HepG2 (cell line): ENCODE measurements around the gene ITPRIPL1. TPM values are rescaled to one million over a fixed set of nuclear protein-coding genes. Genes with fewer than 3 reads are reported as not detected.

Experiments used
- GTF3A ChIP-seq: sonication (generic); formaldehyde crosslinking; conservative IDR thresholded peaks from 2 replicates; pipeline ENCODE4 v1.4.0; 2020; ENCODE audit warnings: mild to moderate bottlenecking, missing genetic modification reagents
- U2AF1 ChIP-seq: fragments of 200-400 bp; formaldehyde crosslinking; optimal IDR thresholded peaks from 2 replicates; pipeline ENCODE3; 2017; ENCODE audit warnings: mild to moderate bottlenecking, low read depth, low read length
- ZNF121 ChIP-seq: sonication (generic); formaldehyde crosslinking; IDR thresholded peaks from 2 replicates; pipeline ENCODE4 v1.5.0; 2020; ENCODE audit warnings: mild to moderate bottlenecking, missing genetic modification reagents
- ZNF431 ChIP-seq: sonication (generic); formaldehyde crosslinking; IDR thresholded peaks from 2 replicates; pipeline ENCODE4 v1.9.0; 2022; ENCODE audit warnings: missing genetic modification reagents, low read depth, mild to moderate bottlenecking, borderline replicate concordance
- polyA plus RNA-seq, 8 experiments: library from polyadenylated mRNA; depleted of rRNA in 3 of 8; stranded (reverse) in 7 of 8; unstranded in 1 of 8; fragments of >200 nt; fragmentation: Illumina TruSeq in 4 of 8; extraction: Trizol in 4 of 8; gene quantifications; 2 replicates each; pipeline versions ENCODE4 v1.2.1 to v1.2.3, GENCODE V29; 2011 to 2016; ENCODE audit warnings: low read depth in 4 of 8, missing spikeins in 1 of 8, mixed read lengths in 1 of 8; ENCODE audit not compliant: insufficient read depth in 1 of 8
- total RNA-seq, 5 experiments: library from RNA; depleted of rRNA; stranded (reverse); fragments of >200 nt; fragmentation: Illumina TruSeq; extraction: Trizol; gene quantifications; 2 replicates each; pipeline ENCODE4 v1.2.3, GENCODE V29; 2016; ENCODE audit warnings: low read depth in 1 of 5
- TF ChIP-seq, protein P1 (sequence below), 2 experiments: fragments of 450-650 bp in 1 of 2; sonication (generic) in 1 of 2; formaldehyde crosslinking in 1 of 2; IDR thresholded peaks; 2 replicates each; pipeline versions ENCODE4 v1.6.1 to v1.8.0; 2016 to 2022; ENCODE audit warnings: antibody characterized with exemption in 1 of 2, mild to moderate bottlenecking in 1 of 2, missing genetic modification reagents in 1 of 2
- TF ChIP-seq, protein P2 (sequence below): sonication (generic); formaldehyde crosslinking; IDR thresholded peaks from 2 replicates; pipeline ENCODE4 v1.5.0; 2020; ENCODE audit warnings: mild to moderate bottlenecking, missing genetic modification reagents
- TF ChIP-seq, protein P3 (sequence below): sonication (generic); formaldehyde crosslinking; IDR thresholded peaks from 2 replicates; pipeline ENCODE4 v1.8.0; 2022; ENCODE audit warnings: mild to moderate bottlenecking, missing genetic modification reagents, borderline replicate concordance
- TF ChIP-seq, protein P4 (sequence below): sonication (generic); formaldehyde crosslinking; IDR thresholded peaks from 2 replicates; pipeline ENCODE4 v1.5.0; 2020; ENCODE audit warnings: missing genetic modification reagents
- TF ChIP-seq, protein P5 (sequence below): IDR thresholded peaks from 2 replicates; pipeline ENCODE4 v1.6.1; 2016; ENCODE audit warnings: missing compliant biosample characterization, missing genetic modification reagents, borderline replicate concordance

ITPRIPL1 gene
- total and polyA plus RNA-seq, 2 of the 13 experiments (the other 11 are each of a cell fraction or from before 2014, with no cell fraction given) = 4.3 to 11.7 TPM

DNA sequence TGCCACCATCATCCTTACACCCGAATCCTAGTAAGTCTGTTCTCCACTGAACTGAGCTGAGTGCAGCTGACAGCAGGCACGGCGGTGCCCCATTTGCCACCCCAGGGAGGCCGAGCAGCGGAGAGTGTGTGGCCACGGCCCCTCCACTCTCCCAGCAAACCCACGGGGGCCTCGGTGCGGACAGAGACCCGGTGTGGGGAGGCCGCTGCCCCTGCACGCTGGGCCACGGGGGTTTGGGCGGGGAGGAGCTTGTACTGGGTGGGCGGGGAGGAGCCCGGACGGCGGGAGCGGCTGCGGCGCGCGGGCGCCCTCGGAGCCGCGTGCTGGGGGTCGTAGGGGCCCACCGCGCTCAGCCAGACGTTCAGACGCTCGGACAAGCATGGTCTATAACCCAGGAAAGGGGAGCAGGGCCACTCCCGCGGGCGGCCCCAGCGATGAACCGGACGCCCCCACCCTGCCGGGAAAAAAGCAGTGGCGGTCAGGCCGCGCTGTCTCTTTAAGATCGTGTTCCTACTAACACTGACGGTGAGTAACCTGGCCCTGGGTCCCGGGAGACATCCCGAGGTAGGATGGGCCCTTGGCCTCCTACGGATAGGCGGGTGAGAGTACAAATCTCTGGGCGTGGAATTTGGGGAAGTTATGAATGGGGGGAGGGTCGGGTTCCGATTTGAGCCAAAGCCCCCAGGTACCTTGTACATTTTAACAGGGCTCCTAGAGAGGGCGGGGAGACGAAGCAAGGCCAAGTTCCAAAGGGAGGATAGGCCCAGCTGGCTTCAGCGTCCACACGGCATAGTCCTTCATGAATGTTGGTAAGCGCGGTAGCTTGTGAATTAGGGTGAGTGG is at the start of gene ITPRIPL1 (continued):
- TF ChIP-seq, protein P1, sequence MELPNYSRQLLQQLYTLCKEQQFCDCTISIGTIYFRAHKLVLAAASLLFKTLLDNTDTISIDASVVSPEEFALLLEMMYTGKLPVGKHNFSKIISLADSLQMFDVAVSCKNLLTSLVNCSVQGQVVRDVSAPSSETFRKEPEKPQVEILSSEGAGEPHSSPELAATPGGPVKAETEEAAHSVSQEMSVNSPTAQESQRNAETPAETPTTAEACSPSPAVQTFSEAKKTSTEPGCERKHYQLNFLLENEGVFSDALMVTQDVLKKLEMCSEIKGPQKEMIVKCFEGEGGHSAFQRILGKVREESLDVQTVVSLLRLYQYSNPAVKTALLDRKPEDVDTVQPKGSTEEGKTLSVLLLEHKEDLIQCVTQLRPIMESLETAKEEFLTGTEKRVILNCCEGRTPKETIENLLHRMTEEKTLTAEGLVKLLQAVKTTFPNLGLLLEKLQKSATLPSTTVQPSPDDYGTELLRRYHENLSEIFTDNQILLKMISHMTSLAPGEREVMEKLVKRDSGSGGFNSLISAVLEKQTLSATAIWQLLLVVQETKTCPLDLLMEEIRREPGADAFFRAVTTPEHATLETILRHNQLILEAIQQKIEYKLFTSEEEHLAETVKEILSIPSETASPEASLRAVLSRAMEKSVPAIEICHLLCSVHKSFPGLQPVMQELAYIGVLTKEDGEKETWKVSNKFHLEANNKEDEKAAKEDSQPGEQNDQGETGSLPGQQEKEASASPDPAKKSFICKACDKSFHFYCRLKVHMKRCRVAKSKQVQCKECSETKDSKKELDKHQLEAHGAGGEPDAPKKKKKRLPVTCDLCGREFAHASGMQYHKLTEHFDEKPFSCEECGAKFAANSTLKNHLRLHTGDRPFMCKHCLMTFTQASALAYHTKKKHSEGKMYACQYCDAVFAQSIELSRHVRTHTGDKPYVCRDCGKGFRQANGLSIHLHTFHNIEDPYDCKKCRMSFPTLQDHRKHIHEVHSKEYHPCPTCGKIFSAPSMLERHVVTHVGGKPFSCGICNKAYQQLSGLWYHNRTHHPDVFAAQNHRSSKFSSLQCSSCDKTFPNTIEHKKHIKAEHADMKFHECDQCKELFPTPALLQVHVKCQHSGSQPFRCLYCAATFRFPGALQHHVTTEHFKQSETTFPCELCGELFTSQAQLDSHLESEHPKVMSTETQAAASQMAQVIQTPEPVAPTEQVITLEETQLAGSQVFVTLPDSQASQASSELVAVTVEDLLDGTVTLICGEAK (IDR thresholded peaks at IDR 0.05) = no peak
- TF ChIP-seq, protein P1 (CRISPR knock-in tag; IDR thresholded peaks at IDR 0.05) = peak; percentile 73; the same call in 1 of the 2 replicates
- TF ChIP-seq, protein P2, sequence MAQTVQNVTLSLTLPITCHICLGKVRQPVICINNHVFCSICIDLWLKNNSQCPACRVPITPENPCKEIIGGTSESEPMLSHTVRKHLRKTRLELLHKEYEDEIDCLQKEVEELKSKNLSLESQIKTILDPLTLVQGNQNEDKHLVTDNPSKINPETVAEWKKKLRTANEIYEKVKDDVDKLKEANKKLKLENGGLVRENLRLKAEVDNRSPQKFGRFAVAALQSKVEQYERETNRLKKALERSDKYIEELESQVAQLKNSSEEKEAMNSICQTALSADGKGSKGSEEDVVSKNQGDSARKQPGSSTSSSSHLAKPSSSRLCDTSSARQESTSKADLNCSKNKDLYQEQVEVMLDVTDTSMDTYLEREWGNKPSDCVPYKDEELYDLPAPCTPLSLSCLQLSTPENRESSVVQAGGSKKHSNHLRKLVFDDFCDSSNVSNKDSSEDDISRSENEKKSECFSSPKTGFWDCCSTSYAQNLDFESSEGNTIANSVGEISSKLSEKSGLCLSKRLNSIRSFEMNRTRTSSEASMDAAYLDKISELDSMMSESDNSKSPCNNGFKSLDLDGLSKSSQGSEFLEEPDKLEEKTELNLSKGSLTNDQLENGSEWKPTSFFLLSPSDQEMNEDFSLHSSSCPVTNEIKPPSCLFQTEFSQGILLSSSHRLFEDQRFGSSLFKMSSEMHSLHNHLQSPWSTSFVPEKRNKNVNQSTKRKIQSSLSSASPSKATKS (CRISPR knock-in tag) = no peak
- TF ChIP-seq, protein P3, sequence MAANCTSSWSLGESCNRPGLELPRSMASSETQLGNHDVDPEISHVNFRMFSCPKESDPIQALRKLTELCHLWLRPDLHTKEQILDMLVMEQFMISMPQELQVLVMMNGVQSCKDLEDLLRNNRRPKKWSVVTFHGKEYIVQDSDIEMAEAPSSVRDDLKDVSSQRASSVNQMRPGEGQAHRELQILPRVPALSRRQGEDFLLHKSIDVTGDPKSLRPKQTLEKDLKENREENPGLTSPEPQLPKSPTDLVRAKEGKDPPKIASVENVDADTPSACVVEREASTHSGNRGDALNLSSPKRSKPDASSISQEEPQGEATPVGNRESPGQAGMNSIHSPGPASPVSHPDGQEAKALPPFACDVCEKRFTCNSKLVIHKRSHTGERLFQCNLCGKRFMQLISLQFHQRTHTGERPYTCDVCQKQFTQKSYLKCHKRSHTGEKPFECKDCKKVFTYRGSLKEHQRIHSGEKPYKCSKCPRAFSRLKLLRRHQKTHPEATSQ (CRISPR knock-in tag) = 0 out of 2 replicates have a peak, but pooled peaks have one; percentile 30
- TF ChIP-seq U2AF1 (no peak), GTF3A (CRISPR knock-in tag) (no peak), ZNF121 (no peak), ZNF431 (peak; percentile 54; the same call in 1 of the 2 replicates)
- TF ChIP-seq, protein P4, sequence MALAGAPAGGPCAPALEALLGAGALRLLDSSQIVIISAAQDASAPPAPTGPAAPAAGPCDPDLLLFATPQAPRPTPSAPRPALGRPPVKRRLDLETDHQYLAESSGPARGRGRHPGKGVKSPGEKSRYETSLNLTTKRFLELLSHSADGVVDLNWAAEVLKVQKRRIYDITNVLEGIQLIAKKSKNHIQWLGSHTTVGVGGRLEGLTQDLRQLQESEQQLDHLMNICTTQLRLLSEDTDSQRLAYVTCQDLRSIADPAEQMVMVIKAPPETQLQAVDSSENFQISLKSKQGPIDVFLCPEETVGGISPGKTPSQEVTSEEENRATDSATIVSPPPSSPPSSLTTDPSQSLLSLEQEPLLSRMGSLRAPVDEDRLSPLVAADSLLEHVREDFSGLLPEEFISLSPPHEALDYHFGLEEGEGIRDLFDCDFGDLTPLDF (CRISPR knock-in tag) = peak; percentile 78; the same call in 1 of the 2 replicates
- TF ChIP-seq, protein P5, sequence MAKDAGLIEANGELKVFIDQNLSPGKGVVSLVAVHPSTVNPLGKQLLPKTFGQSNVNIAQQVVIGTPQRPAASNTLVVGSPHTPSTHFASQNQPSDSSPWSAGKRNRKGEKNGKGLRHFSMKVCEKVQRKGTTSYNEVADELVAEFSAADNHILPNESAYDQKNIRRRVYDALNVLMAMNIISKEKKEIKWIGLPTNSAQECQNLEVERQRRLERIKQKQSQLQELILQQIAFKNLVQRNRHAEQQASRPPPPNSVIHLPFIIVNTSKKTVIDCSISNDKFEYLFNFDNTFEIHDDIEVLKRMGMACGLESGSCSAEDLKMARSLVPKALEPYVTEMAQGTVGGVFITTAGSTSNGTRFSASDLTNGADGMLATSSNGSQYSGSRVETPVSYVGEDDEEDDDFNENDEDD (CRISPR knock-in tag) = 0 out of 2 replicates have a peak, but pooled peaks have one; percentile 58
